Lower leg skin (tissue), 3 donors: ENCODE measurements around the gene LNP1.

Source experiments
- POLR2A ChIP-seq, 2 donors: fragments of 450-650 bp; IDR thresholded peaks; one replicate each; pipeline ENCODE4 v1.6.1; 2016 to 2017; ENCODE audit warnings: antibody characterized with exemption in 2 of 2, mild to moderate bottlenecking in 1 of 2, moderate library complexity in 1 of 2
- TF ChIP-seq, protein P1 (sequence below), 3 donors: fragments of 450-650 bp; IDR thresholded peaks; one replicate each; pipeline ENCODE4 v1.5.1; 2016; ENCODE audit warnings: antibody characterized with exemption in 3 of 3, mild to moderate bottlenecking in 3 of 3, moderate library complexity in 2 of 3

DNA sequence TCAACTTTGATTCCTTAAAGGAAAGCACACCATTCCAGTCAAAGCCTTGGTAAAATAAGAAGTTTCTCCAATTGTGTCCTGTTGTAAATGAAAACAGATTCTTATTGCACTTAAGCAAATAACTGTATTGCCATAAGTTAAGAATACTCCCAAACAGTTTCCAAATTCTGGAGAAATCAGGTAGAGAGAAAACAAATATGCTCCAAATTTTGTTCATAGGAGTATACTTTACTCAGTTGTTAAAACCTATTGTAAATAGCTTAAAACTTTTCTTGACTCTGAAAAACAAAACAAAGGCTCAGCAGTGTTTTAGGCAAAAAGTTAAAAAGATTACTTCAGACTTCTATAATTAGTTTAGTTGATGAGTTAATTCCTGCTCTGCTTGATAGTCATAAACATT lies 42.4 kb downstream of the LNP1 start:
- TF ChIP-seq, protein P1, sequence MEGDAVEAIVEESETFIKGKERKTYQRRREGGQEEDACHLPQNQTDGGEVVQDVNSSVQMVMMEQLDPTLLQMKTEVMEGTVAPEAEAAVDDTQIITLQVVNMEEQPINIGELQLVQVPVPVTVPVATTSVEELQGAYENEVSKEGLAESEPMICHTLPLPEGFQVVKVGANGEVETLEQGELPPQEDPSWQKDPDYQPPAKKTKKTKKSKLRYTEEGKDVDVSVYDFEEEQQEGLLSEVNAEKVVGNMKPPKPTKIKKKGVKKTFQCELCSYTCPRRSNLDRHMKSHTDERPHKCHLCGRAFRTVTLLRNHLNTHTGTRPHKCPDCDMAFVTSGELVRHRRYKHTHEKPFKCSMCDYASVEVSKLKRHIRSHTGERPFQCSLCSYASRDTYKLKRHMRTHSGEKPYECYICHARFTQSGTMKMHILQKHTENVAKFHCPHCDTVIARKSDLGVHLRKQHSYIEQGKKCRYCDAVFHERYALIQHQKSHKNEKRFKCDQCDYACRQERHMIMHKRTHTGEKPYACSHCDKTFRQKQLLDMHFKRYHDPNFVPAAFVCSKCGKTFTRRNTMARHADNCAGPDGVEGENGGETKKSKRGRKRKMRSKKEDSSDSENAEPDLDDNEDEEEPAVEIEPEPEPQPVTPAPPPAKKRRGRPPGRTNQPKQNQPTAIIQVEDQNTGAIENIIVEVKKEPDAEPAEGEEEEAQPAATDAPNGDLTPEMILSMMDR (IDR thresholded peaks at IDR 0.05): no peak
- TF ChIP-seq POLR2A (IDR thresholded peaks at IDR 0.05): no peak
